HG03521 (cell line): ENCODE data around the gene TMEM132C.
"Not testable (repeated sequence)": the region's sequence is repeated elsewhere in the genome, so short reads cannot be mapped to it uniquely, and the experiment has no call there.

Experiments
- ATAC-seq: cut with Tn5 transposase; IDR thresholded peaks from one replicate; pipeline ENCODE4 v1.9.1; 2021; ENCODE audit warnings: mild to moderate bottlenecking, moderate library complexity; ENCODE audit not compliant: unreplicated experiment

The TMEM132C gene

DNA sequence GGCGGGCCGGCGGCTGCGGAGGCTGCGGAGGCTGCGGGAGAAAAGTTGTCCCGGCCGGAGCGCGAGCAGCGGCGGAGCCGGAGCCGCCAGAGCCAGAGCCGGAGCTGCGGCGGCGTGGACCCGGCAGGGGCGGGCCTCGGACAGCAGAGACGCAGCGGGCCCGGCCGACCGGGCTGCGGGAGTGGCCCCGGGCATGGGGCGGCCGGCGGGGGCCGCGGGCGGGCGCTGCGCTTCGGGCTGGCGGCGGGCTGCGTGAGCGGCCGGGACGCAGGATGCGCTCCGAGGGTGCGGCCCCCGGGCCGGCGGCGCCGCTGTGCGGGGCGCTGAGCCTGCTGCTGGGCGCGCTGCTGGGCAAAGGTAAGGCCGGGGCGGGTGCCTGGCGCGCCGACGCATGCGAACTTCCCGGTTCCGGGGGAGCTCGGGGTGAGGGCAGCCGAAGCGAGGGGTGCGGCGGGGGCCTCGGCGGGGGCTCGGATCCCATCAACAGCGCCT is at the start of gene TMEM132C:
TSS of gene TMEM132C (plus strand) at position 40 of the 492 bp plus-strand sequence. CDS start at position 273, 233 bp downstream.
- ATAC-seq: no peak

DNA sequence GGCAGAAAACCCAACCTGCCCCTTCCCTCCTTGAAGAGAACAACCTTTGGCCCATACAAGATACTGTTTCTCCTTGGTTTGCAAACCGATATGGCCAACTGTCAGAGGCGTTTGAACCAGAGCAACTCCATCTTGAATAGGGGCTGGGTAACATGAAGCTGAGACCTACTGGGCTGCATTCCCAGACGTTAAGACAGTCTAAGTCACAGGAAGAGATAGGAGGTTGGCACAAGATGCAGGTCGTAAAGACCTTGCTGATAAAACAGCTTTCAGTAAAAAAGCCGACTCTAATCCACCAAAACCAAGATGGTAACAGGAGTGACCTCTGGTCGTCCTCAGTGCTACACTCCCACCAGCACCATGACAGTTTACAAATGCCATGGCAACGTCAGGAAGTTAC is 42.7 kb upstream of the TMEM132C start:
- ATAC-seq: no peak

DNA sequence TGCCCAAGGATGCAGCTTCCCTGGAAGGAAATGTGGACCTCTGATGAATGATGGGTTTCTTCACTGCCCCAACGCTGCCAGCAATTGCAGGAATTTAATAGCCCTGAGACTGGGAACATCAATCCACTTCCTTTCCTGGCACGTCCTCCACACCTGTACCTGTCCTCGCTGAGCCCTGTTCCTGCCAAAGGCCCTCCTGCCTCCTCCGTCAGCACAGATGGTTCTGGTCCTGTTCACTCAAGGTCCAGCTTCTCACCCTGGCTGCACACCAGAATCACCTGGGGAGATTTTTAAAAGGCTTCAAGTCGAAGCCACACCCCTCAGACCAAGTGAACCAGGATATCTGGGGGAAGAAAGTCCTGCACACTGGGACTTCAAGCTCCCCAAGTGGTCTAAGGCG is 38.4 kb upstream of the TMEM132C start:
- no peak for ATAC-seq

DNA sequence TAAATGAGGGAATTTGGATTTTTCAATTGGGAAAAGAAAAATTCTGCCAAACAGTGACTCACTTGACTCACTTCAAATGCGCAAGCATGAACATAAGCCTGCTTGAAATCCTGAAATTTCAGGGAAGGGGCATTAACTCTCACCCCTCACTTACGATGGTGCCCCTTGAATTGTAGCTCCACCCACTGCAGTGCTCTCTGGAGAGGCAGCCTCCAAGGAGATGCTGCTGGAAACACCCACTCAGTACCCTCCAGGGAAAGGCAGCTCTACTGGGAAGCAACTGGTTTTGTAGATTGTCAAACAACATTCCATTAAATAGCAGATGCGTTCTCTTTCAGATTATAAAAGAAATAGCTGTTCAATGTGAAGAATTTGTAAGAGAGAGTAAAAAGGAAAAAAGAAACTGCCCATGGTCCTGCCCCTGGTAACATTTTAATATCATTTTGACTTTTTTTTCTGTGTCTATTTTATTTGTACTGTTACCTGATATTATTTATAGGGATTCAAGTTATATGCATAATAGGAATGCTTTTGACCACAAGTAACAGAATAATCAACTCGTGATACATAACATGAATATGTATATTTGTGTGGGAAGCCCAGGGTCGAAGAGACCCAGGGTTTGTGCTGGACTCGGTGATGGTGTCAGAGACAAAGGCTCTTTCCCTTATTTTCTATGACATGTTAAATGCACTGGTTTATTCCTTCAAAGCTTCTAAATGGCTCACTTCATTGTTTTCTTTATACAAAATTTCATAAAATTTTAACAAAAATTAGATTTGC is 31.1 kb upstream of the TMEM132C start:
- no peak for ATAC-seq

DNA sequence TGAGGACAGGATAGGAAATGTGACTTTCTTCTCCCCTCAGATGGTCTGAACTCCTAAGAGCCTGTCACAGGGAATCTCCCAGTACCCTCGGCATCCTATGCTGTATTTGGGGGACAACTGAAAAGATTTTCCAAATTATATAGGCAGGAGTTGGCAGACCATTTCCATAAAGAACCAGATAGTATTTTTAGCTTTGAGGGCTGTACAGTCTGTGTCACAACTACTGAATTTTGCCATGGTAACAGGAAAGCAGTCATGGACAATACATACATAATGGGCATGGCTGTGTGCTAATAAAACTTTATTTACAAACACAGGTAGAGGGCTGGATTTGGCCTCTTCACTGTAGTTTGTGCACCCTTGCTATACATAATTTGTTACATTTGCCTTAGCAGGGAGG is 30.4 kb upstream of the TMEM132C start:
- ATAC-seq: no peak

DNA sequence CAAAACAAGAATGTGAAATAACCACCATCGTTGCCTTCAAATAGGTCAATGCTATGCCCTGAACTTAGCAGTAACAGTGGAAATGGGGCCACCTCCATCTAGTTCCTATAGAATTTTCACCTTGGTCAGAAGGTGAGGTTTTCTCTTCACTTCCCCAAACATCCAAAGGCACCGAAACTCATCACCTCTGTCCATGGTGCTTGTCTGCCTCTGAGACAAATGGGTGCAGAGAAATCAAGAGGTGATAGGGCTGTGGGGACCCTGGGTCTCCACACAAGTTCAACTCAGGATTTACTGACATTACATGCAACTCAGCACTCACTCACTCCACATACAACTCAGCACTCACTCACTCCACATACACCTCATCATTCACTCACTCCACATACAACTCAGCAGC is 26.2 kb upstream of the TMEM132C start:
- no peak for ATAC-seq

DNA sequence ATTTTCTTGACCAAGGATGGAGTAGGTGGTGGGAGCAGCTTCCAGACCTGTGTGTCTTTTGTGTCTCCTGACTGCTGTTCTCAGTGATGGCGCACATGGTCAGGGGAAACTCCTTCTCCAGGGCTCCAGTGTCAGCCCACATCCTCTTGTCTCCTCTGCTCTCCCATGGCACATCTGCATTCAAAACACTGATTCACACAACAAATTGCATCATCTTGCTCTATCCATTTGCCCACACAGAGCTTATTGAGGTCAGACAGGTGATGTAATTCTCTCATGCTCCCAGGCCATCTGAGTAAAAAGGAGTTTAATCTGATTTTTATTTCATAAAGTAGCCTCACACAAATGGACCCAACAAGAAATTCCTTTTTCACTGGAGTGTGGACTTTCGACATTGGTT is 21.8 kb upstream of the TMEM132C start:
- ATAC-seq: no peak

DNA sequence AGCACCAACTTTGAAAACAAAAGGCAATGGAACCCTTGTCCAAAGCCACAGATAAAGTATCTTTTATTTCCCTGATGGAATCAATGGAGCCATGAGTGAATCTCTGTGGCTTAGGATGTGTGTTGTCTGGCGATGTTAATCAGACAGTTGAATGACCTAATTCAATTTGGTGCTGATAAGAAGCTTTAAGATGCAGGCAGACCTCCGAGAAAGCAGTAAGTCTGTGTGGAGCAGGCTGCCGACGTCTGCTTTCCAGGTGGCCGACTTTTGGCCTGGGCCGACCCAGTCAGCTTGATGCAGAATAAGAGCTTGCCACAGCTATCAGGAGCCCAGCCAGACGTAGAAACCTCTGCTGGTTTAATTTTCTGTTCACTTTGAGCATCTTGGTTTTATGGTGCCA is 21.1 kb upstream of the TMEM132C start:
- ATAC-seq: no peak

DNA sequence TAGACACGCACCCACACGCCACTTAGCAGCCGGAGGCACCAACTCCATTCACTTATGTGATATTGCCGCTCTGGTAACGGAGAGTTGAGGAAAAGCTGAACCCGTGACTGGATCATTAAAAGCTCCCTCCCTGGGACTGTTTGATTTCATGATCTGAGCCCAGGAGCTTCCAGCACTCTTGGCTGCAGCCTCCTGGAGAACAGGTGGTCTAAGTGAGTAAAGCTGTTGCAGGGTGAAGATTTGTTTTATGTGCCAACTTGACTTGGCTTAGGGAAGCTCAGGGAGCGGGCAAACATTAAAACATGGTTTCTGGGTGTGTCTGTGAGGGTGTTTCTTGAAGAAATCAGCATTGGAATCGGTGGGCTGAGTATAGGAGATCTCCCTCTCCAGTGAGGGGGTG is 16.9 kb upstream of the TMEM132C start:
- no peak for ATAC-seq

DNA sequence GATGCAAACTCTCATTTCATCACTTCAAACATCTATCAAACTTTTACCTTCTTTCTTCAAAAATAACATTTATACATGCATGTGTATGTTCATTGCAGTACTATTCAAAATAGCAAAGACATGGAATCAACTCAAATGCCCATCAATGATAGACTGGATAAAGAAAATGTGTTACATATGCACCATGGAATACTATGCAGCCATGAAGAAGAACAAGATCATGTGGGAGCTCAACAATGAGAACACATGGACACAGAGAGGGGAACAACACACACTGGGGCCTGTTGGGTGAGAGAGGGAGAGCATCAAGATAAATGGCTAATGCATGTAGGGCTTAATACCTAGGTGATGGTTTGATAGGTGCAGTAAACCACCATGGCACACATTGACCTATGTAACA is 13.1 kb upstream of the TMEM132C start:
- ATAC-seq: not testable (repeated sequence)

DNA sequence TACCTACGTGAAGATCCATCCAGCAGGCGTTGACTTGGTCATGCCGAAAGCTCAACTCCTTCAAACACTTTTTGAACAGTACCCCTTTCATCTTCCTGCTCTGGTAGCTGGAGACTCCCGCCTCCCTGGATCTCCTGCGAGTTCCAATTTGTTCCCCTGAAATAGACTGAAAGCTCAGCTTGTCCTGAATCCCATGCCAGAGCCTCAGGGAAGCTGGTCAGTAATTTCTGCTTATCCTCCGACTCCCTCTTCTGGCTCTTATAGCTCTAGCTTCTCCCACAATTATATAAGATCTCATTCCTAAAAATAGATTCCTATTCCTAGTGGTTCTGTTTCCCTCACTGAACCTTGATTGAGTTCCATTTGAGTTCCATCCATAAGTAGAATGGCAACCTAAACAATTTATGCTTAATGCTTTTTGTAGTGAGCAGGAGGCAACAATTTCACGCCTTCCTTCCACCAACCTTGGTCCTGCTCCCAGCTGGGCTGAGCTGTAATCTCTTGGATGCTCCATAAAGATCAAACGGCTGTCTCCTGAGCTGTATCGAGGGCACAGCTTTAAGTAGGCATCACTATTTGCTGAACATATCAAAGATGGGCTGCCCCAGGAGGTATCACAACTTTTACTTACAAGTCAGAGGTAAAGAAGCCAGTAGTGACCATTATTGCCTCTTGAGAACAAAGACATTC is 8.0 kb upstream of the TMEM132C start:
- no peak for ATAC-seq

DNA sequence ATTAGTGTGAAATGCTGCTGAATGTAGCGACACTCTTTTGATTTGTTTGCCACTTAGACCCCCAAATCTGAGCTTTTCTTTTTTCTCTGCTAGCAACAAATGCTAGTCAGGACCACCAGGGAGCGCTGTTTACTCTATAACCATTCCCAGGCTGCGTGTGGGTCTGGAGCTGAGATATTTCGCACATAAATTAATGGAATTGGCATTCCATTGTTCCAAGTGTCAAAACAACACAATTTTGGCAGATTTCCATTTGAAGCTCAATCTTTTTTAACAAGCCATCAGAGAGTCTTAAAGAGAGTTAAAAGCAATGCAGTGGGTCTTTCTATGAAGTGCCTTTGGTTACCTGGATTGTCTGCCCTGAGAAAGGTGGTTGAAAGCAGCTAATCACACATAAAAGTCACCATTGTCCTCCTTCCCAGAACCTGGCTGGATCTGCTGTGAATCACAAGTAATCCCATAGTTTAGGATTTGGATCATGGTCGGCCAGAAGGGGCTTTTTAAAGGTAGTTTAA is 7.4 kb upstream of the TMEM132C start:
- ATAC-seq: no peak

DNA sequence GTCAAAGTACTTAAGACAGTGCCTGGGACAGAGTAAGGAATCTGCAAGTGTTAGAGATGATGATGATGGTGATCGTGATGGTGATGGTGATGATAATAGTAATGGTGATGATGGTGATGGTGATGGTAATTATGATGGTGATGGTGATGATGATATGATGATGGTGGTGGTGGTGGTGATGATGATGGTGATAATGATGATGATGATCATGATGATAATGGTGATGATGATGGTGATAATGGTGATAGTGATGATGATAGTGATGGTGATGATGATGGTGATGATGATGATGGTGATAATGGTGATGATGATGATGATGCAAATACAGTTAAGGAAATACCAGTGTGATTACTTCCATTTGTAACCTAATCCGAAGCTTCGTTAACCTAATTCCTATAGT is 5.2 kb upstream of the TMEM132C start:
- ATAC-seq: no peak

DNA sequence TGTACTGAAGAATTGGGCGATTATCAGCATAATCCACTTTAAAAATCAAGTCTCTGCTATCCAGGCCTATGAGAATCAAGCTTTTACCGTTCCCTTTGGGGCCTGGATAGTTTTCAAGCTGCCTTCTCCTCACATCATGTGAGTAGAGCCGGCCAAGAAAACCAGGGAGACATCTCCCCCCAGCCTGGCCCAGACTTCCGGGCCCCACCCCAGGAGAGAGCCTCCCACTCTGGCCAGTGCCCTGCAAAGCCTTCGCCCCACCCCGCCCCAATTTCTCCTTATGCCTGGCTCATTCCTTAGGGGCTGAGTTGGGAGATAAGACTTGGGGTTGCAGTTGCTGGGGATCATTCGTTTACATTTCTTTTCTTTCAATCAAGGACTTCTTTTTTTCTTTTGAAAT is 1.4 kb upstream of the TMEM132C start:
- no peak for ATAC-seq

DNA sequence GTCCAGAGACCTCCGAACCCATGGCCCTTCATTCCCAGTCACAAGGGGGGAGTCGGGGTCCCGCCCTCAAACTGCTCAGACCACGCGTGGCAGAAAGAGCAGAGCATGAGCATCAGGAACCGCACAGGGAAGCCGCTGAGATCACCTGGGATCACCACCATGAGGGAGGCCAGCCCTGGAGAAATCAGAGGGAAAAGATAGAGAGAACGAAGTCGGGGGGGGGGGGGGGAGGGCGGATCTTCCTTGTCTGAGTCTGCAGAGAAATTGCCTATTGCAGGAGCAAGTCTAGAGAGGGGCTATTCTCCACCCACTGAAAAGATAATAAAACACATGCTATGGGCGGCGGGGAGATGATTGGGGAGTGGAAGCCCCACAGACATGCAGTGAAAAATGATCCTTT is 884 bp upstream of the TMEM132C start:
- no peak for ATAC-seq

DNA sequence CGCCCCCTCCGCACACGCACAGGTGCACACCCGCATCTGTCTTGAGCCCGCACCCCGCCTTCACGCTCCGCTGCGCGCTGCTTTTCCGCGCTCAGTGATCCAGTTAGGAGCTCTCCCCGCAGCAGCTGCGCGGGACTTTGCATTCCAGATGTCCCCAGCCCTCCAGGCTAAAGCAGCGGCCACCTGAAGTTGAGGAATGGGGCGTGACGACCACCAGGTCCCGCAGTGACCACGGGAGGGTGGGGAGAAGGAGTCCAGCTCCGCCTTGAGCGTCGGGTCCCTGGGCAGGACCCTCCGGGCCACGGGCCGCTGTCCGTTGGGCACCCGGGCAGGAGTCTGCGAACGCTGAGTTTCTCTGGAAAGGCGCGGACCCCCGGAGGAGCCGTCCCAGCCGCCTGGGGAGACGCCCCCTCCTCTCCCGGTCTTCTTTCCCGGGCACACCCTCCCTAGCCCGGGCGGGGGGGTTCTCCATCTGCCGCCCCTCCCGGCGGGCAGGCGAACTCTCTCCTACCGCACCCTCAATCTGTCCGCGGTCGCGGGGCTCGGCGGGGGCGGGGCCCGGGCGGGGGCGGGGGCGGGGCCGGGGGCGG is 334 bp upstream of the TMEM132C start:
- ATAC-seq: no peak

DNA sequence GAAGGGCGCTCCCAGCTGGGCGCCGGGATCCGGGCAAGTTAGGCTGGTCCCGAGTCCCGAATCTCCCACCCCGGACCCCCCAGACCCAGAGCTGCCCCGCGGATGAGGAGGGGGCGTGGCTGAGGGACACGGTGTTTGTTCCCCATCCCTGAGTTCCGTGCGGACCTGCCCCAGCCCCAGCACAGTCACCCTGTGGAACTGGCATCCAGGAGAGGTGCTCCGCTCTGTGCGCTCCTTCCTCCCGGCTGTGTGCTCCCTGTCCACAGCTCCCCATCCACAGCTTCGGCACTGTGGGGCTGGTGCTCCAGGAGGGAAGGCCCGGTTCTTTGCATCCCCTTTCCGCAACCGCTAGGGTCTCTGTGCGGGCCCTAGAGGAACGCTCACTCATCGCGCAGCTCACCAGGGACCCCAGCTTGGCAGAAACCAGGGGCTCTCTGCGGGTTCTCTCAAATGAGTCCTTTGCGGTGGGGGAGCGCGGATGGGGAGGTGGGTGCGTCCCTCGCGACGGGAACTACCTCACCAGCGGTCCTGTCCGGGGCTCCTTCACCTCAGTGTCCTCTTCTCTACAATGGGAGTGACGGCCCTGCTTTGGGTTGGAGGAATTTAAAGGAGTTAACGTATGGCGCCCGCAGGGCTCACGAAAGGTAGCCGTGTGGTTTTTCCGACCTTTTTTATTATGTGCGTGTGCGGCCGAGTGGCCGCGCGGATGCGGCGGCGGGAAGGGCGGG is 845 bp downstream of the TMEM132C start:
- ATAC-seq: no peak

DNA sequence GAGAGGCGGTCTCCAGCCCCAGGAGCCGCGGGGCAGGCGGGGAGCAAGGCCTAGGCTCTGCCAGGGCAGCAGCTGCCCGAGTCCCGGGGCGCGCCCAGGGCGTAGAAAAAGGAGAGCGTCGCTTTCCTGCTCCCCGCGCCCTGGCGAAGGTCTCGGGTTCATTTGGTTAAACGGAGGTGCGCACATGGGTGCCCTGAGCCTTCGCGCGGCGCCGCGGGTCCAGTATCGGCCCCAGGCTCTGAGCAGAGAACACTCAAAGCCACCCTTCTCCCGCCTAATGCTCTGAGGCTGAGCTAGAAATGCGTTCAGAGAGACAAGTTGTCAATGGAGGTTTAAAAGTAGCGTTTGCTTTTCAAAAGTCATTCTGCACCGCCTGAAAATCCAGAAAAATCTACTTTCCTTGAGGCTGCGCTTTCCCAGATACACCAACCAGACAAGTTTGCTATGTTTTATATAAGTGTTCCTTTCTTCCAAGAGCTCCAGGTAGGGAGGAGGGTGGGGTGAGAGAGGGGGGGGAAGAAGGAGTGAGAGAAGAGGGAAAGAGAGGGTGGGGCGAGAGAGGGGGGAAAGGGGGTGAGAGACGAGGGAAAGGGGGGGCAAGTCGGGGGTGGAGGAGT is 1.5 kb downstream of the TMEM132C start:
- no peak for ATAC-seq

DNA sequence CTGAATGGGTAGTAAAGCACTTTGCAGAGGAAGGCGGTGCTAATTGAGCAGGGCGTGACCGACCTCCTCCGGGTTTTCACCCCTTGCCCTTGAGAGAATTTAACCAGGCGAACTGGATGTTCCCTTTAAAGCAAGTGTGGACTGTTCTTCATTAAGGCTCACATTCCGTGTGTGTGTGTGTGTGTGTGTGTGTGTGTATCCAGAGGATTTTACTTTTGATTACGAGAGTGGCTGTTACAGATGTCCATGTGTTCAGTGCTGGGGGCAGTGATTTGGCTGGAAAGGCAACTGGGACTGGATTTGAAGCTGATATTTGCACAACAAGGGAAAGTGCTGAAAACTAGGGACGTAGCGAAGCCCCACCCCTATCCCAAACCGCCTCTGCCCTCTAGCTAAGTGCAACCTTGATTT is 2.2 kb downstream of the TMEM132C start:
- no peak for ATAC-seq

DNA sequence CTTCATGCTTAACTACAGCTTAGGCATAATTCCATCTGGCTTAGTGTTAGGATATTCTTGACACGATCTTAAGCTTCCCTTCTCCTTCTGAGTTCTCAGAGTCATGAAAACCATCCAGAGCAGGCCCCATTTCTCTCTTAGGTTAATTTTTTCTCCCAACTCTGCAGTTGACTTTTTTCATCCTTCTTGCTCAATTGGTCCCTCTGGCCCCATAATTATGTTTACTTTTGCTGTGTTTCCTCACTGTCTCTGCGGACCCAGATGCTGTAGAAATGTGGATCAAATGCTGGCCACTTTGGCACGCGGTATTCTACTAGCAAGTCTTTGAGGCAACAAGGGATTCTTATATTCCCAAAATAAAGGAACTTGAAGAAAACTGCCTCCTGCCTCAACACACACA is 9.5 kb downstream of the TMEM132C start:
- no peak for ATAC-seq

DNA sequence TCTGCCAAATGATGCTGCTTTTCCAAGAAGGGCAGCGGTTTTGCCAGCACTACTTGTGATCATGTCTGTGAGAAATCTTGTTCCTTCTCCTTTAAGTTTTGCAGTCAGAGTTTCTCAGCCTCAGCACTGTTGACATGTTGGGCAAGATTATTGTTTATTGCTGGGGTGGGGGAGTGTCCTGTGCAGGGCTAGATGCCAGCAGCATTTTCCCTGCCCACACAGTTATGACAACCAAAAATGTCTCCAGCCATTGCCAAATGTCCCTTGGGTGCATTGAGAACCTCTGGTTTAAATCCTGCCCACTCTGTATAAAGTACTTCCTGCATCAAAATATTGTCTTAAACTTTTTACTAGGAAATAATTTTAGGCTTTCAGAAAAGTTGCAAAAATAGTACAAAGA is 20.0 kb downstream of the TMEM132C start:
- no peak for ATAC-seq
